Glutamatergic neuron (in vitro differentiated cells): ENCODE results near the gene CACNA1C. TPM values are rescaled to one million over a fixed set of nuclear protein-coding genes. Genes with fewer than 3 reads are reported as not detected.
"Not testable (repeated sequence)": the region's sequence is repeated elsewhere in the genome, so short reads cannot be mapped to it uniquely, and the experiment has no call there.

Experiments
- DNase-seq: peaks from one replicate; pipeline ENCODE4 v3.0.0; 2022
- H3K27ac Mint-ChIP-seq: one replicate; pipeline ENCODE4 v1.8.0; 2020; ENCODE audit warnings: mild to moderate bottlenecking, mixed read lengths, inconsistent platforms; ENCODE audit not compliant: unreplicated experiment
- H3K27me3 Mint-ChIP-seq: one replicate; pipeline ENCODE4 v1.8.0; 2020; ENCODE audit warnings: mild to moderate bottlenecking, moderate library complexity, mixed read lengths, inconsistent platforms; ENCODE audit not compliant: unreplicated experiment
- H3K36me3 Mint-ChIP-seq: one replicate; pipeline ENCODE4 v1.8.0; 2020; ENCODE audit warnings: mild to moderate bottlenecking, mixed read lengths, inconsistent platforms; ENCODE audit not compliant: unreplicated experiment
- H3K4me1 Mint-ChIP-seq: one replicate; pipeline ENCODE4 v1.8.0; 2020; ENCODE audit warnings: mild to moderate bottlenecking, low read depth, mixed read lengths, inconsistent platforms; ENCODE audit not compliant: unreplicated experiment
- H3K4me3 Mint-ChIP-seq: one replicate; pipeline ENCODE4 v1.8.0; 2020; ENCODE audit warnings: mild to moderate bottlenecking, mixed read lengths, inconsistent platforms; ENCODE audit not compliant: unreplicated experiment
- H3K9me3 Mint-ChIP-seq: one replicate; pipeline ENCODE4 v1.8.0; 2020; ENCODE audit warnings: mild to moderate bottlenecking, moderate library complexity, mixed read lengths, inconsistent platforms; ENCODE audit not compliant: unreplicated experiment
- total RNA-seq: library from RNA; stranded (reverse); fragmentation: NEBNext Ultra II Directional; extraction: Animal tissue kit (Norgen Biotek cat#: 25700); gene quantifications from one replicate; pipeline ENCODE4 v1.2.1, GENCODE V29; 2021; ENCODE audit not compliant: unreplicated experiment
- TF ChIP-seq, protein P1 (sequence below): fragments of 200-600 bp; sonication (generic); IDR thresholded peaks from one replicate; pipeline ENCODE4 v1.5.0; 2021; ENCODE audit not compliant: partially characterized antibody, unreplicated experiment

Gene CACNA1C
- total RNA-seq, 1 donor from 2014 or later: 11.0 TPM

DNA sequence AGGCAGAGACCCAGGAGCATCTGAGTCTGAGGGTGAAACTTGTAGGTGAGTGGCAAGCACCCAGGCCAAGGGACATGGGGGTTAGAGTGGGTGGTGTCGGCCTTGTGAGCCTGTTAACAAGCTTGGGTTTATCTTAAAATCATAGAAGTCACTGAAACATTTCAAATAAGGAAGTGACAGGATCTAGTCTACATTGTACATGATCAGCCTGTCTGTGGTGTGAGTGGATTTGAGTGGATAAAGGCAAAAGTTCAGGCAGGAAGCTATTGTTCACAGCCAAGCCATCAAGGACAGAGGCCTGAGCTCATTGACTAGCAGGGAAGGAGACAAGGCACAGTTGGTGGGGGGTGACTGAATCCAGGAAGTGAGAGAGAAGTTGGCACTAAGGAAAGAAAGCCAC lies 682.6 kb downstream of the CACNA1C start:
- Mint-ChIP-seq H3K36me3 (no peaks in the 10 kb centered on the region), H3K9me3 (peaks cover 9% of the 10 kb centered on the region), H3K4me3 (no peak overlapping the region), H3K4me1 (peaks cover 20% of the 10 kb centered on the region), H3K27ac (no peak overlapping the region), H3K27me3 (peaks cover 2% of the 10 kb centered on the region)
- no peak for DNase-seq
- TF ChIP-seq, protein P1, sequence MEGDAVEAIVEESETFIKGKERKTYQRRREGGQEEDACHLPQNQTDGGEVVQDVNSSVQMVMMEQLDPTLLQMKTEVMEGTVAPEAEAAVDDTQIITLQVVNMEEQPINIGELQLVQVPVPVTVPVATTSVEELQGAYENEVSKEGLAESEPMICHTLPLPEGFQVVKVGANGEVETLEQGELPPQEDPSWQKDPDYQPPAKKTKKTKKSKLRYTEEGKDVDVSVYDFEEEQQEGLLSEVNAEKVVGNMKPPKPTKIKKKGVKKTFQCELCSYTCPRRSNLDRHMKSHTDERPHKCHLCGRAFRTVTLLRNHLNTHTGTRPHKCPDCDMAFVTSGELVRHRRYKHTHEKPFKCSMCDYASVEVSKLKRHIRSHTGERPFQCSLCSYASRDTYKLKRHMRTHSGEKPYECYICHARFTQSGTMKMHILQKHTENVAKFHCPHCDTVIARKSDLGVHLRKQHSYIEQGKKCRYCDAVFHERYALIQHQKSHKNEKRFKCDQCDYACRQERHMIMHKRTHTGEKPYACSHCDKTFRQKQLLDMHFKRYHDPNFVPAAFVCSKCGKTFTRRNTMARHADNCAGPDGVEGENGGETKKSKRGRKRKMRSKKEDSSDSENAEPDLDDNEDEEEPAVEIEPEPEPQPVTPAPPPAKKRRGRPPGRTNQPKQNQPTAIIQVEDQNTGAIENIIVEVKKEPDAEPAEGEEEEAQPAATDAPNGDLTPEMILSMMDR: no peak

DNA sequence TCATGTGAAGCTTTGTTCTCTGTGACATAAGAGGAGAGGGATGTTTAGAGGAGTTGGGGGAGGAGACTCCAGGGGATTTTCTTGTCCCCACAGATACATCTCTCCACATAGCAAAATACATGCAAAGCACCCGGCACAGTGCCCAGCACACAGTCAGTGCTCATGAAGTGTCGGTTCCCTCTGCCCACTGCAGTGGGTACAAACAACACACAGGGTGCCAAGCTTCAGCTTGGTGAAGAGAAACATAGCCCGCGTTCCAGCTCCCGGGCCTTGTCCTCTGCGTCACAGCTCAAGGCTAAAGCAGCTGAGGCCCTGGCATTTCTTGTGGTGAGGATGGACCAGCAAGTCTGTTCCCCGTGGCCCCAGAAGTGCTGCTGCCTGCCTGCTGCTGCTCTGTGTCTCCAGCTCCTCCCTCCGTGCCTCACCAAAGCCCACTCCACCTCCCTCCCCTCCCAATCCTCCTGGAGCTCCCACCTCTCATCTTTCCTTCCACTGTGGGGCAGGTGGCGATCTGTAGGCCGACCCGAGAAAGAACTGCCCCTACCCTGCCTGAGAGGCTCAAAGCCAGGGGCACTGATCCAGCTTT lies 685.0 kb downstream of the CACNA1C start:
- Mint-ChIP-seq H3K36me3 (no peaks in the 10 kb centered on the region), H3K9me3 (peaks cover 9% of the 10 kb centered on the region), H3K4me3 (no peak overlapping the region), H3K27me3 (peaks cover 4% of the 10 kb centered on the region), H3K4me1 (peaks cover 20% of the 10 kb centered on the region), H3K27ac (no peak overlapping the region)
- DNase-seq: no peak
- TF ChIP-seq, protein P1: no peak

DNA sequence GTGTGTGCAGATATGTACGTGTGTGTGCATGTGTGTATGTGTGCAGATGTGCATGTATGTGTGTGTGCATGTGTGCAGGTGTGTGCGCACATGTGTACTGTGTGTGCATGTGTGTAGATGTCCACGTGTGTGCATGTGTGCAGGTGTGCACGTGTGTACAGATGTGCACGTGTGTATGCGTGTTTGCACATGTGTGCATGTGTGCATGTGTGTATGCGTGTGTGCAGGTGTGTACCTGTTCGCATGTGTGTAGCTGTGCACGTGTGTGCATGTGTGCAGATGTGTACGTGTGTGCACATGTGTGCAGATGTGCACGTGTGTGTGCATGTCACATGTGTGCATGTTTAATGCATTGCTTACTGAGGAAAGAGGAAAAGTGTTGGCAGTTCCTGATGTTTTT lies 686.3 kb downstream of the CACNA1C start:
- Mint-ChIP-seq H3K4me3 (no peak overlapping the region), H3K9me3 (peaks cover 9% of the 10 kb centered on the region), H3K36me3 (no peaks in the 10 kb centered on the region), H3K27me3 (peaks cover 4% of the 10 kb centered on the region), H3K4me1 (peaks cover 15% of the 10 kb centered on the region), H3K27ac (no peak overlapping the region)
- no peak for DNase-seq
- TF ChIP-seq, protein P1: no peak

DNA sequence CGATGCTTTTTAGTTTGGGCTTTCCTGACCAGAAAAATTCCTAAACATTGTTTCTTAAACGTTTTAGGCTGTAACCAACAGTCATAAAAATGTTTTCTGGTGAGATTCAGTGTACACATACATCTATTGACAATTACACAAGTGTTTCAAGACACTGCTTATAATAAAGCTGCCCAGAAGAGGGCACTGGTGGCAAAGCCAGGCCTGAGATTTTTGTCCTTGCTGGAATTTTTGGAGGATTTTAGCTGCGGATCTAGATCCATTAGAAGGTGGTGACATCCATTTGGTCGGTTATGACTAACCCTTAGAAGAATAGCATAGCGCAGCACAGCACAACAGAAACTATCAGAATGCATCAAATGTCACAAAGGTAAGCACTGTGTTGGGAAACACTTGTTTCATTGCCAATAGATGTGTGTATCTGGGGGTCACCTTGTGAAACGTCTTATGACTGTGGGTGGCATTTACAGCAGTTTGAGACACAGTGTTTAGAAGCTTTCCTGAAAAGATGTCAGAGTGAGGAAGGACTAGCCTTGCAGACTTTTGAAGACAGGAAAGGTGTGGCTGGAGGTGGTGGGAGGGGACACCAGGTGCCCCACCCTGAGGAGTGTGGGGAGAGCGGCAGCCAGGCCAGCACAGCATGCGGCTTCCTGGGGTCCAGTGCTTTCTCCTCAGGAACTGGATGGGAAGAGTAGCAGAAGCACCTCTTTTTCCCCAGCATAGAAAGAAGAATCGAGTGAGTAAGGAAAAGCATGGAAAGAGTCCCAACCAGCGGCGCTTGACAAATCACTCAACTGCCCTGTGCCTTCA lies 687.2 kb downstream of the CACNA1C start:
- no peak for DNase-seq
- peaks cover 7% of the 10 kb centered on the region for H3K9me3 Mint-ChIP-seq
- H3K27ac Mint-ChIP-seq: no peak overlapping the region
- H3K36me3 Mint-ChIP-seq: no peaks in the 10 kb centered on the region
- TF ChIP-seq, protein P1: peak; percentile 38
- peaks cover 13% of the 10 kb centered on the region for H3K4me1 Mint-ChIP-seq
- H3K27me3 Mint-ChIP-seq: peaks cover 4% of the 10 kb centered on the region
- H3K4me3 Mint-ChIP-seq: no peak overlapping the region

DNA sequence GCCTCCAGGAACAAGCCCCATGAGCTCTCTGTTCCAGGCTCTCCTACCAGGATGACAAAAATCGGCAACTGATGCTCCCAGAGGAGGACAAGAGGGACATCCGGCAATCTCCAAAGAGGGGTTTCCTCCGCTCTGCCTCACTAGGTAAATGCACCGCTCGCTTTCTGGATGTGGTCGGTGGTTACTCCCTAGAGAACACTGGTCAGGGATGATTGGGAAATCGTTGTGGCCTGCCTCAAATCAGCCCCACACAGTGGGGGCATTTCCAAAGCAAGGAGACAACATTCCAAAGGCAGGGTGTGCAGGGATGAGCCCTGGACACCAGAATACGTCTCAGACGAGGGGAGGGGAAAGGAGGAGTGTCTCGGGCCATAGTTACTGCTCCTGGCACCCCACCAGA lies 689.2 kb downstream of the CACNA1C start:
- not testable (repeated sequence) for H3K36me3 Mint-ChIP-seq, H3K27me3 Mint-ChIP-seq, H3K9me3 Mint-ChIP-seq, H3K4me3 Mint-ChIP-seq, H3K27ac Mint-ChIP-seq, DNase-seq, H3K4me1 Mint-ChIP-seq
